Measurements from ENCODE around the gene P4HA1. TPM values are rescaled to one million over a fixed set of nuclear protein-coding genes. Genes with fewer than 3 reads are reported as not detected.
A peak's percentile ranks its signal among the peaks of the same experiment; 100 is the strongest.

The P4HA1 gene
- total and polyA plus RNA-seq, 8 donors, result 9.4 to 68.3 (median 19.2) TPM

DNA sequence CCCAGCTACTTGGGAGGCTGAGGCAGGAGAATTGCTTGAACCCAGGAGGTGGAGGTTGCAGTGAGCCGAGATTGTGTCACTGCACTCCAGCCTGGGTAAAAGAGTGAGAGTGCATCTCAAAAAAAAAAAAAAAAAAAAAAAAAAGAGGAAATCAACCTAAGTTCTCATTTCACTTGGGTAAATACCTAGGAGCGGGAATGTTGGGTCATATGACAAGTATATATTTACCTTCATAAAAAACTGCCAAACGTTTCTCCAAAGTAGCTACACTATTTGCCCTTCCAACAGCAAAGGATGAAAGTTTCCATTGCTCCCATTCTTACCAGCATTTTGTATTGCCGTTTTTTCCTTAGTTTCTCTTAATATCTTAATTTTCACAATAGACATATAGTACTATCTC, 9.8 kb downstream of the P4HA1 start:
- Histone ChIP-seq H3K9me3 (no peaks in the 10 kb centered on the region), H3K4me3 (no peak overlapping the region), H3K27ac (peak overlapping the region in 3 of 5 donors; percentile 41 to 61 (median 56)), H3K27me3 (no peaks in the 10 kb centered on the region), H3K4me1 (peaks cover 10 to 67% (median 29%) of the 10 kb centered on the region in 4 donors), H3K36me3 (peaks cover 0 to 5% (median 0%) of the 10 kb centered on the region in 4 donors)
- 33 to 46% (median 38%) methylated on average over 4 of the region's 4 CpGs for WGBS, 5 donors
- DNase-seq, result peak in 1 of 2 donors; percentile 39
- intact Hi-C loops (cut with DNase I; ENCODE audit: low total_unique reads), result no loop called here
- TF ChIP-seq EP300 (IDR thresholded peaks at IDR 0.05) (no peak), POLR2AphosphoS5 (IDR thresholded peaks at IDR 0.05) (no peak)
- TF ChIP-seq, protein P1, sequence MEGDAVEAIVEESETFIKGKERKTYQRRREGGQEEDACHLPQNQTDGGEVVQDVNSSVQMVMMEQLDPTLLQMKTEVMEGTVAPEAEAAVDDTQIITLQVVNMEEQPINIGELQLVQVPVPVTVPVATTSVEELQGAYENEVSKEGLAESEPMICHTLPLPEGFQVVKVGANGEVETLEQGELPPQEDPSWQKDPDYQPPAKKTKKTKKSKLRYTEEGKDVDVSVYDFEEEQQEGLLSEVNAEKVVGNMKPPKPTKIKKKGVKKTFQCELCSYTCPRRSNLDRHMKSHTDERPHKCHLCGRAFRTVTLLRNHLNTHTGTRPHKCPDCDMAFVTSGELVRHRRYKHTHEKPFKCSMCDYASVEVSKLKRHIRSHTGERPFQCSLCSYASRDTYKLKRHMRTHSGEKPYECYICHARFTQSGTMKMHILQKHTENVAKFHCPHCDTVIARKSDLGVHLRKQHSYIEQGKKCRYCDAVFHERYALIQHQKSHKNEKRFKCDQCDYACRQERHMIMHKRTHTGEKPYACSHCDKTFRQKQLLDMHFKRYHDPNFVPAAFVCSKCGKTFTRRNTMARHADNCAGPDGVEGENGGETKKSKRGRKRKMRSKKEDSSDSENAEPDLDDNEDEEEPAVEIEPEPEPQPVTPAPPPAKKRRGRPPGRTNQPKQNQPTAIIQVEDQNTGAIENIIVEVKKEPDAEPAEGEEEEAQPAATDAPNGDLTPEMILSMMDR (IDR thresholded peaks at IDR 0.05), result no peak

DNA sequence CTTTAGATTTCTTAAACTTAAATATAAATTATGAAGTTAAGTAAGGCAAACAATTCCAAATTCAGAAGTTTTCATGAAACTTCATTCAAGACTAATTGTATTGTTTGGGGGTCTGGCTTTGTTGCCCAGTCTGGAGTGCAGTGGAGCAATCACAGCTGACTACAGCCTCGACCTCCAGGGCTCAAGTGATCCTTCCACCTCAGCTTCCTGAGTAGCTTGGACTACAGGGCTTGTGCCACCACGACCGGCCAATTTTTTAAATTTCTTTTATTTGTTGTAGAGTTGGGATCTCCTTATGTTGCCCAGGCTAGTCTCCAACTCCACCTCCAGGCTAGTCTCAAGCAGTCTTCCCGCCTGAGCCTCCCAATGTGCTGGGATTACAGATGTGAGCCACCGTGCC, 12.5 kb downstream of the P4HA1 start:
- TF ChIP-seq EP300 (IDR thresholded peaks at IDR 0.05), result no peak
- TF ChIP-seq, protein P1 (IDR thresholded peaks at IDR 0.05), result no peak
- no peak for TF ChIP-seq POLR2A (IDR thresholded peaks at IDR 0.05)
- TF ChIP-seq POLR2AphosphoS5 (IDR thresholded peaks at IDR 0.05), result no peak
- Histone ChIP-seq H3K4me1 (peaks cover 8 to 60% (median 22%) of the 10 kb centered on the region in 4 donors), H3K36me3 (peaks cover 0 to 3% (median 0%) of the 10 kb centered on the region in 4 donors), H3K9me3 (no peaks in the 10 kb centered on the region), H3K27ac (no peak overlapping the region), H3K27me3 (no peaks in the 10 kb centered on the region), H3K4me3 (no peak overlapping the region)
- intact Hi-C loops (cut with DNase I; ENCODE audit: low total_unique reads), result no loop called here
- WGBS, 5 donors, result 82 to 91% (median 88%) methylated on average over 5 of the region's 5 CpGs
- DNase-seq, result no peak

DNA sequence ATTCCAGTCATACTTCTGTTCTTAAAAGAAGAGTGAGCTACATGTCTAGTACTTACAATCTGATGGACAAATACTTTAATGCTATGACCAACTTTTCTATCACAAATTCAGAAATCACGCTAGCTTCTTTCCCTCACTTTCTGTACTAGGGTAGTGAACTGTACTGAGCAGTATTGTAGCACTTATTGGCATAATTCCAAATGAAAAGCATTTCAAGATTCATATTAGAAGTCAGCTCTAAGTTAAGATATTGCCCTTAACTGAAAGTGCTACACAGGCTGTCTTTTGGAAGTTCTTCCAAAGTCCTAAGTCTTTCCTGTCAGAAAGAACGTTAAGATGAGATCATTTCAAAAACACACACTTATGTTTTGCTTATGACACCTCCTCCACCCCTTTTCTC, 13.4 kb downstream of the P4HA1 start:
- peak in 1 of 2 donors; percentile 13 for DNase-seq
- 26 to 45% (median 31%) methylated on average over 2 of the region's 2 CpGs for WGBS, 5 donors
- H3K27me3 ChIP-seq, result no peaks in the 10 kb centered on the region
- intact Hi-C loops (cut with DNase I; ENCODE audit: low total_unique reads), result no loop called here
- H3K9me3 ChIP-seq, result no peaks in the 10 kb centered on the region
- H3K36me3 ChIP-seq, result peaks cover 0 to 5% (median 0%) of the 10 kb centered on the region in 4 donors
- H3K4me3 ChIP-seq, result no peak overlapping the region
- no peak for TF ChIP-seq POLR2AphosphoS5 (IDR thresholded peaks at IDR 0.05)
- no peak for TF ChIP-seq POLR2A (IDR thresholded peaks at IDR 0.05)
- no peak for TF ChIP-seq EP300 (IDR thresholded peaks at IDR 0.05)
- TF ChIP-seq, protein P1 (IDR thresholded peaks at IDR 0.05), result no peak
- peaks cover 8 to 57% (median 19%) of the 10 kb centered on the region in 4 donors for H3K4me1 ChIP-seq
- H3K27ac ChIP-seq, result peak overlapping the region in 1 of 5 donors; percentile 37

DNA sequence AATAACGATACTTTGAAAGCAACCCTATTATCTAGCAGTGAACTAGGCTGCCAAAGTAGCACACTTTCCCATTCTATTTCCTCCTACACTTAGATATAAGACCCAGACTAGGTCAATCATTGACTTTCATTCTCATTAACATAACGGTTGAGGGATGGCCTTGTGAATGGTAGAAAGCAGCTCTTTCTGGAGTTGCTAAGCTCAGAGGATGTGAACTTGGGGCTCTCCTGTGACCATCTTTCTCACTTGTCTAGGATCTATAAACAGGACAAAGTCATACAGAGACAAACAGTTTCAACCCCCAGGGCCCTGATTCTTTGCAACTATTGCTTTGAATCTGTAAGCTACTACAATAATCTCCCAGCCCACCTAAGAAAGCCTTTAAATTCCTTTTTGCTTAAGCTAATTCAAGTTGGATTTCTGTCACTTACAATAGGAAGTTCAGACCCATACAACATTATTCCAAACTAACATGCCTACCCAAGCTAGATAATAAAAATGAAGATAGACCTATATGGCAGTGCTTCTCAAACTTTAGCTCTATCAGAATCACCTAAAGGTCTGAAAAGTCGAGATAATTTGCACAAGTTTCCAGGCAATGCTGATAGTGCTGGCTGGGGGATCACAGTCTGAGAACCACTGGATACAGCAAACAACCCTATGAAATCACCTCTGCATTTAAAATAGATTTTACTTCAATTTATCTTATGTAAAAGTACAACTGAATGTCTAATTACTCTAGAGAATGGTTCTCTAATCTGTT, 16.7 kb downstream of the P4HA1 start:
- peaks cover 0 to 53% (median 17%) of the 10 kb centered on the region in 4 donors for H3K4me1 ChIP-seq
- no peaks in the 10 kb centered on the region for H3K27me3 ChIP-seq
- no peak overlapping the region for H3K27ac ChIP-seq
- WGBS, 5 donors, result 54 to 79% (median 60%) methylated on average over 3 of the region's 3 CpGs
- H3K36me3 ChIP-seq, result peaks cover 0 to 5% (median 0%) of the 10 kb centered on the region in 4 donors
- no peak overlapping the region for H3K4me3 ChIP-seq
- no peak for DNase-seq
- H3K9me3 ChIP-seq, result no peaks in the 10 kb centered on the region
- TF ChIP-seq POLR2A (IDR thresholded peaks at IDR 0.05) (no peak), EP300 (IDR thresholded peaks at IDR 0.05) (no peak), POLR2AphosphoS5 (IDR thresholded peaks at IDR 0.05) (no peak)
- TF ChIP-seq, protein P1 (IDR thresholded peaks at IDR 0.05), result no peak
- intact Hi-C loops (cut with DNase I; ENCODE audit: low total_unique reads), result no loop called here

Data from stomach (tissue), 9 donors.